ENCODE measurements around the gene NOP58.

DNA sequence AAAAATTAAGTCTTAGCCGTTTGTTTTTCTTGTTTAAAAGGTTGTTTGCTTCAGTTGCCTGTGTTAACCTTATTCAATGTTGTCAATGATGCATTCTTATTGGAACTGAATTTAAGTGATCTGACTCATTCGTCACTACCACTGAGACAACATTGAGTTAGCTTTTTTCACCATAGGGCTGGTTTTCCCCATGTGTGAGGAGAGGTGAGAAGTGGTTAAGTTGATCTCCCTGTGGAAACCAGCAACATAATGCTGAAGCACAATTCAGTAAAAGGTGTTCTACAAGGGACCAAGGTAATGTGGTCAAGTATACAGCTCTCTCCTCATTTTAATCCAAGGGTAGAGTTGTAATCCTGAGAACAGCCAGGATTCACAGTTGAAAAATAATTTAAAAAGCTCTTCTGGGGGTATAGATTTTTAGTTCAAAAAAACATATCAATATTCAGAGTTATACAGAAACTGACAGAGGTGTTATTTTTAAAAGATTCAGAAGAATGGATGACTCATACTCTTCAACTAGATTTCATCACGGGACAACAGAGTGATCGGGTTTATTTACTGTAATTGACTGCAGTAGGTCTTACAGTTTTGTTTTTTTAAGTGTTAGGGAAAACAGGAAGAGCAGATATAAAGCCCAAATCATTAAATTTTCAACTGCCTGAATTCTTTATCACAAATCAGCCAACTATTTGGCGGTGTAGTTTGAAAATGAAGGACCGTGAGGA, 12.6 kb downstream of the NOP58 start:
- no peak for TF ChIP-seq EZH2phosphoT487 (IDR thresholded peaks at IDR 0.05; ENCODE audit: low read length)
- TF ChIP-seq, protein P1, sequence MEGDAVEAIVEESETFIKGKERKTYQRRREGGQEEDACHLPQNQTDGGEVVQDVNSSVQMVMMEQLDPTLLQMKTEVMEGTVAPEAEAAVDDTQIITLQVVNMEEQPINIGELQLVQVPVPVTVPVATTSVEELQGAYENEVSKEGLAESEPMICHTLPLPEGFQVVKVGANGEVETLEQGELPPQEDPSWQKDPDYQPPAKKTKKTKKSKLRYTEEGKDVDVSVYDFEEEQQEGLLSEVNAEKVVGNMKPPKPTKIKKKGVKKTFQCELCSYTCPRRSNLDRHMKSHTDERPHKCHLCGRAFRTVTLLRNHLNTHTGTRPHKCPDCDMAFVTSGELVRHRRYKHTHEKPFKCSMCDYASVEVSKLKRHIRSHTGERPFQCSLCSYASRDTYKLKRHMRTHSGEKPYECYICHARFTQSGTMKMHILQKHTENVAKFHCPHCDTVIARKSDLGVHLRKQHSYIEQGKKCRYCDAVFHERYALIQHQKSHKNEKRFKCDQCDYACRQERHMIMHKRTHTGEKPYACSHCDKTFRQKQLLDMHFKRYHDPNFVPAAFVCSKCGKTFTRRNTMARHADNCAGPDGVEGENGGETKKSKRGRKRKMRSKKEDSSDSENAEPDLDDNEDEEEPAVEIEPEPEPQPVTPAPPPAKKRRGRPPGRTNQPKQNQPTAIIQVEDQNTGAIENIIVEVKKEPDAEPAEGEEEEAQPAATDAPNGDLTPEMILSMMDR (IDR thresholded peaks at IDR 0.05; ENCODE audit: low read length), result no peak

Measured in MM.1S (cell line).